NCI-H524 (cell line): ENCODE results near the gene WFDC6.

Experiments used
- DNase-seq, 2 experiments: peaks; one replicate each; lab custom pipeline; 2025; lab: John Stamatoyannopoulos, UW

The WFDC6 gene

GRCh38 chr20:45515147-45515913, 24.0 kb downstream of the WFDC6 start, which contains the start of gene SPINT3:
TSS of gene SPINT3 (minus strand) at chr20:45515622. CDS start at chr20:45515608, 14 bp downstream.
- no peak for DNase-seq

- no peak for DNase-seq
Observed at GRCh38 chr20:45510242-45510862, 28.9 kb downstream of the WFDC6 start.

- no peak for DNase-seq
Observed at GRCh38 chr20:45509091-45509490, 30.2 kb downstream of the WFDC6 start.

GRCh38 chr20:45508068-45508886, 31.0 kb downstream of the WFDC6 start:
- no peak for DNase-seq

GRCh38 chr20:45507011-45507820, 32.1 kb downstream of the WFDC6 start:
- DNase-seq = no peak

- no peak for DNase-seq
Observed at GRCh38 chr20:45506398-45506797, 32.9 kb downstream of the WFDC6 start.

GRCh38 chr20:45503403-45503802, 35.9 kb downstream of the WFDC6 start:
- no peak for DNase-seq

GRCh38 chr20:45502561-45502960, 36.7 kb downstream of the WFDC6 start:
- no peak for DNase-seq

GRCh38 chr20:45501600-45501999, 37.7 kb downstream of the WFDC6 start:
- no peak for DNase-seq

- no peak for DNase-seq
Observed at GRCh38 chr20:45500022-45500421, 39.3 kb downstream of the WFDC6 start.

- no peak for DNase-seq
Observed at GRCh38 chr20:45497971-45498494, 41.2 kb downstream of the WFDC6 start.

GRCh38 chr20:45496166-45496565, 43.1 kb downstream of the WFDC6 start:
- DNase-seq = no peak

GRCh38 chr20:45495501-45495941, 43.8 kb downstream of the WFDC6 start:
- no peak for DNase-seq

GRCh38 chr20:45489083-45489531, 50.2 kb downstream of the WFDC6 start:
- no peak for DNase-seq

GRCh38 chr20:45487231-45487635, 52.0 kb downstream of the WFDC6 start:
- DNase-seq = no peak

- no peak for DNase-seq
Observed at GRCh38 chr20:45485388-45485787, 53.9 kb downstream of the WFDC6 start.

- DNase-seq = peak in 1 of 2 experiments; percentile 9
Observed at GRCh38 chr20:45484676-45485075, 54.6 kb downstream of the WFDC6 start.
